ENCODE data around the gene MYOZ2. TPM values are rescaled to one million over a fixed set of nuclear protein-coding genes. Genes with fewer than 3 reads are reported as not detected.

The MYOZ2 gene
- total RNA-seq, 2 experiments from 2014 or later: not detected

- intact Hi-C loops (cut with DNase I, micrococcal nuclease): loop anchor here in 1 of 2 experiments (5.0 kb wide), 1 partner anchor 94 kb away; no protein-coding TSS in a partner anchor
- DNase-seq (no peak), ATAC-seq (no peak)
- Mint-ChIP-seq H3K27me3 (no peaks in the 10 kb centered on the region), H3K27ac (no peak overlapping the region), H3K9me3 (ENCODE audit: low read depth) (no peaks in the 10 kb centered on the region), H3K36me3 (ENCODE audit: low read depth) (no peaks in the 10 kb centered on the region), H3K4me1 (peaks cover 32% of the 10 kb centered on the region), H3K4me3 (no peak overlapping the region)
- ChIA-PET POLR2A (no interaction called here), CTCF (no interaction called here)
These were observed 70.5 kb downstream of the MYOZ2 start for GRCh38 chr4:119206178-119206577.

DNA sequence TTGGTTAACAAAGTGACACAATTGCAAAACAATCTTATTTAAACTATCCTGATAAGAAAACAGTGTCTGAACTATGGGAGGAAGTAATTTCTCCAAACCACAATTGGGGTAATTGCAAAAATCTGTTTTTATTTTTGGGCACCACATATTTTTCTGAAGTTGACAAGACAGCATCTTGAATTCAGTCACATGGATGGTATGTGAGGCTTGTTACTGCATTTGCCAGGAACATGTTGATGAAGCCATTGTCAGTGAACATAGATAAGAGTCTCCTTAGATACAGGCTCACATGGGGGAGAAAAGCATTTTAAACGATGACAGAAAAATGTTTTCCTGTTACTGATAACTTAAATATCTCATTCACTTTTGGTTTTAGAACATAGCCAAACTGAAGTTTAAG, 71.4 kb downstream of the MYOZ2 start:
- intact Hi-C loops (cut with DNase I, micrococcal nuclease): loop anchor here in 1 of 2 experiments (5.0 kb wide), 1 partner anchor 95 kb away; no protein-coding TSS in a partner anchor
- Mint-ChIP-seq H3K27me3 (no peaks in the 10 kb centered on the region), H3K4me3 (no peak overlapping the region), H3K36me3 (ENCODE audit: low read depth) (no peaks in the 10 kb centered on the region), H3K4me1 (peaks cover 38% of the 10 kb centered on the region), H3K27ac (no peak overlapping the region), H3K9me3 (ENCODE audit: low read depth) (no peaks in the 10 kb centered on the region)
- CTCF ChIA-PET: interaction anchor here (1.2 to 1.3 kb wide), 2 partner anchors 31 to 33 kb away, joined by 3 to 4 read pairs; no protein-coding TSS in a partner anchor
- DNase-seq: no peak
- no peak for ATAC-seq
- POLR2A ChIA-PET: no interaction called here

- intact Hi-C loops (cut with DNase I, micrococcal nuclease): loop anchor here (1.0 to 5.0 kb wide), 5 partner anchors 29 to 170 kb away; no protein-coding TSS in a partner anchor
- Mint-ChIP-seq H3K36me3 (ENCODE audit: low read depth) (no peaks in the 10 kb centered on the region), H3K27ac (peak overlapping the region; percentile 92), H3K27me3 (no peaks in the 10 kb centered on the region), H3K4me3 (peak overlapping the region; percentile 1), H3K9me3 (ENCODE audit: low read depth) (no peaks in the 10 kb centered on the region), H3K4me1 (peaks cover 40% of the 10 kb centered on the region)
- peak; percentile 72 for DNase-seq
- peak; percentile 45 for ATAC-seq
- ChIA-PET POLR2A (interaction anchor here (0.6 kb wide), 1 partner anchor 29 kb away, joined by 4 read pairs; no protein-coding TSS in a partner anchor), CTCF (interaction anchor here (1.0 to 1.5 kb wide), 2 partner anchors 19 to 24 kb away, joined by 3 read pairs; no protein-coding TSS in a partner anchor)
These were observed 73.4 kb downstream of the MYOZ2 start for GRCh38 chr4:119209077-119209476.

GRCh38 chr4:119209586-119209985, 74.0 kb downstream of the MYOZ2 start:
- Mint-ChIP-seq H3K9me3 (ENCODE audit: low read depth) (no peaks in the 10 kb centered on the region), H3K27me3 (no peaks in the 10 kb centered on the region), H3K4me3 (peak overlapping the region; percentile 1), H3K27ac (peak overlapping the region; percentile 82), H3K4me1 (peaks cover 40% of the 10 kb centered on the region), H3K36me3 (ENCODE audit: low read depth) (no peaks in the 10 kb centered on the region)
- ATAC-seq (no peak), DNase-seq (no peak)
- ChIA-PET POLR2A (no interaction called here), CTCF (interaction anchor here (1.0 to 1.5 kb wide), 2 partner anchors 18 to 23 kb away, joined by 3 read pairs; no protein-coding TSS in a partner anchor)
- intact Hi-C loops (cut with DNase I, micrococcal nuclease): loop anchor here (1.0 to 5.0 kb wide), 5 partner anchors 29 to 171 kb away; no protein-coding TSS in a partner anchor

DNA sequence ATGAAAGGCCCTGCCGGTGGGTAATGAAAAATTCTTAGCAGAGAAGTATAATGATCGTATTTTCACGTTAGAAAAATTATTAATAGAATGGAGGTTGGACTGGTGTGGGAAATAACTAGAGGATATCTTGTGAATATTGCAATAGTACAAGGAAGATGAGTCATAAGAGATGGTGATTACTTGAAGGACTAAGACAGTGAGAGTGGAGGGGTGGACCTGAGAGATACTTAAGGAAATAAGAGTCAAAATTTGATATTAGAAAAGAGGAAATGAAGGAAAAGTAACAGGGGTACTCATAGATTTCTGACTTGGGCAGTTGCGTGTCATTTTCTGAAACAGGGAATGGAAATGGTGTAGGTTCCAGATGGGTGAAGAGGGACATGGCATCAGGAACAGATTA, 75.1 kb downstream of the MYOZ2 start:
- CTCF ChIA-PET: interaction anchor here (1.3 kb wide), 1 partner anchor 168 kb away, joined by 6 read pairs; no protein-coding TSS in a partner anchor
- no peaks in the 10 kb centered on the region for H3K36me3 Mint-ChIP-seq (ENCODE audit: low read depth)
- ATAC-seq (no peak), DNase-seq (no peak)
- no peaks in the 10 kb centered on the region for H3K9me3 Mint-ChIP-seq (ENCODE audit: low read depth)
- H3K27me3 Mint-ChIP-seq: no peaks in the 10 kb centered on the region
- H3K4me1 Mint-ChIP-seq: peaks cover 44% of the 10 kb centered on the region
- peak overlapping the region; percentile 86 for H3K4me3 Mint-ChIP-seq
- intact Hi-C loops (cut with DNase I, micrococcal nuclease): loop anchor here (5.0 to 10.0 kb wide), 4 partner anchors 57 to 373 kb away; partner anchors contain the start of gene SEC24D (in 1 of the 2)
- H3K27ac Mint-ChIP-seq: peak overlapping the region; percentile 16
- POLR2A ChIA-PET: no interaction called here

DNA sequence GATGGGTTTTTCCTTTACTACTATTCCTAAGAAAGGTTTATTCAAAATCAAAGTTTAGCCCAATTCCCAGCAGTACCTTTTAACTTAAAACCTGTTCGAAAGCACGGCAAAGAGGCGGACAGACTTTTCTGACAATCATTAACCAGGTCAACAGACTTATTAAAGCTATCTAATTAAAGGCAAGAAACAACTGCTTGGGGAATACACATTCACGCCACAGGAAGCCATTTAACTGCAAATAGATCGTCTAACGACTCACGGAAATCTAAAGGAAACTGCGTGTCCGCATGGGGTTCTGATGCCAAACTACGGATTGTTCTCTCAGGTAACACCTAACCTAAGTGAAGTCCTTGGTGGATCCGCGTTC, 76.2 kb downstream of the MYOZ2 start:
- intact Hi-C loops (cut with DNase I, micrococcal nuclease): loop anchor here (1.0 to 10.0 kb wide), 10 partner anchors 26 to 933 kb away; partner anchors contain the start of genes METTL14 (in 1 of the 2) and SEC24D (in 1 of the 2)
- H3K4me1 Mint-ChIP-seq: peaks cover 44% of the 10 kb centered on the region
- POLR2A ChIA-PET: interaction anchor here (0.5 to 2.4 kb wide), 3 partner anchors 26 to 242 kb away, joined by 3 to 15 read pairs (median 4); no protein-coding TSS in a partner anchor

DNA sequence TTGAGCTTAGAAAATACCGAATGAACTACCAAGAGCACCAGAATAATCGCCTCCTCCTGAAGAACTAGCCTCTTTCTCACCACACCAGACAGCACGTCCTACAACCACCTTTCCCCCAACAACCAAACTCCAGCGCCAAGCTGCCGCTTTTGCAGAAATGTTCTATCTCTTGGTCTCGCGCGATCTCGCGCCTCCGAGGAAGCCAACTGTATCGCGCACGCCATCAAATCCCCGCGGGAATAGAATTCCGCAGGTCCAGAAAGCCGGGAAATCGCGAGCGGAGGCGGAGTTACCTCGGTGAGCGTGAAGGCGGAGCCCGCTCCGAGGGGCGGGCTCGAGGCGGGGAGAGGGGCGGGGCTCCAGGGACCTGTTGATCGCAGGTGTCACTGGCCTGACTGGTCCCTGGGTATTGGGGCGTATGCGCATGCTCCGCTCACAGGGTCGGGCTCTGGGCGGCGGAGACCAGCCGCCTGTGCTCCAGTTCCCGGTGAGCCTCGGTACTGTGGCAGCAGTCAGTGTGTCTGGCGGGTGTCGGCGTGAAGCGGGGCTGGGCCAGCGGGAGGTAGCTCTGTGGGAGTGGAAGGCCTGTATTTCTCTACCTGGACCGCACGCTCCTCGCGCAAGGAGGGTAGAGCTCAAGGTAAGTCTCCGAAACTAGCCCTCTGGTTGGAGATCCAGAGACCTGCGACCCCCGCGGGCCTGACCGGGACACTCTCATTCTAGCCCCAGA, 76.8 kb downstream of the MYOZ2 start, which contains the start of gene USP53:
Gene USP53, plus strand, starts transcription at position 480 of the 730 bp plus-strand sequence. CDS start 27,047 bp downstream, outside the sequence.
- Mint-ChIP-seq H3K36me3 (ENCODE audit: low read depth) (peaks cover 3% of the 10 kb centered on the region), H3K27ac (peak within 1 kb of the TSS; percentile 91), H3K9me3 (ENCODE audit: low read depth) (no peaks in the 10 kb centered on the region), H3K4me3 (peak within 1 kb of the TSS; percentile 86), H3K27me3 (no peaks in the 10 kb centered on the region), H3K4me1 (peaks cover 39% of the 10 kb centered on the region)
- intact Hi-C loops (cut with DNase I, micrococcal nuclease): loop anchor here (1.0 to 10.0 kb wide), 10 partner anchors 26 to 934 kb away; partner anchors contain the start of genes METTL14 (in 1 of the 2) and SEC24D (in 1 of the 2)
- ChIA-PET POLR2A (interaction anchor here (0.7 to 2.4 kb wide), 6 partner anchors 14 to 384 kb away, joined by 3 to 15 read pairs (median 4); a partner anchor contains a TSS), CTCF (interaction anchor here (0.6 to 1.8 kb wide), 7 partner anchors 11 to 229 kb away, joined by 3 to 7 read pairs (median 4); no protein-coding TSS in a partner anchor)
- ATAC-seq: peak; percentile 92
- peak; percentile 99 for DNase-seq

More for the DNA sequence above, 76.2 kb downstream of the MYOZ2 start:
- Mint-ChIP-seq H3K27ac (peak overlapping the region; percentile 91), H3K9me3 (ENCODE audit: low read depth) (no peaks in the 10 kb centered on the region), H3K36me3 (ENCODE audit: low read depth) (peaks cover 2% of the 10 kb centered on the region), H3K27me3 (no peaks in the 10 kb centered on the region), H3K4me3 (peak overlapping the region; percentile 86)
- DNase-seq: no peak
- peak; percentile 0 for ATAC-seq
- CTCF ChIA-PET: interaction anchor here (1.3 to 1.7 kb wide), 2 partner anchors 88 to 169 kb away, joined by 6 read pairs; no protein-coding TSS in a partner anchor

DNA sequence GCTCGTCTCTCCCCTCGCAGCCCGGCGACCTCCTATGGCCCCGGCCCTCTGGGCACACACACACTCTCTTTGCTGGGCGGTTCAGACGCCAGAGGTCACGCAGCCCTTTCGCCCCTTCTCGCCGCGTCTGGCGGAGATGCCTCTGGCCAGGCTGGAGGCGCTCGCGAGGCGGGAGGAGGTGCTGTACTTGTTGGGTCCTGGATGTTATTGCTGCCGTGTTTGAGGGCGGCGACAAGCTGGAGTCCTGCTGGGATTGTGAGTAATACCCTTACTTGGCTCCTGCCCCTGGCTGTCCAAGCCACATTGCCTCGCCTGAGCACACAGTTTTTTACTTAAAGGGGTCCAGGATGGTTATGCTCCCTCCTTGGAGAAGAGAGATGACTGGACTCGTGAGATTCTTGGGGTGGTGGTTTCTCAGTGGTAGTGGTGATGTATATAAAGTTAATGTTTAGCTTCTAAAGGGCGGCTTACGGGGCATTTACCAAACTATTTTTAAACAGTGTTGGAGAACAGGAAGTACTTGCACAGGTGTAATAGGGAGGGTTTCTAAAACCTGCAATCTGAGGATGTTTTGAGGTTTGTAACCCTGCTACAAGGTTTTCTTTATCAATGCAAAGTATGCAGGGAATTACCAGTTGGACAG, 77.5 kb downstream of the MYOZ2 start:
- ChIA-PET CTCF (interaction anchor here (0.6 to 1.8 kb wide), 8 partner anchors 10 to 230 kb away, joined by 3 to 7 read pairs (median 4); no protein-coding TSS in a partner anchor), POLR2A (interaction anchor here (0.7 to 2.4 kb wide), 6 partner anchors 14 to 385 kb away, joined by 3 to 15 read pairs (median 4); a partner anchor contains a TSS)
- H3K36me3 Mint-ChIP-seq (ENCODE audit: low read depth): peaks cover 10% of the 10 kb centered on the region
- H3K27me3 Mint-ChIP-seq: no peaks in the 10 kb centered on the region
- DNase-seq (peak; percentile 80), ATAC-seq (peak; percentile 47)
- intact Hi-C loops (cut with DNase I, micrococcal nuclease): loop anchor here (1.0 to 10.0 kb wide), 10 partner anchors 25 to 934 kb away; partner anchors contain the start of genes METTL14 (in 1 of the 2) and SEC24D (in 1 of the 2)
- no peaks in the 10 kb centered on the region for H3K9me3 Mint-ChIP-seq (ENCODE audit: low read depth)
- peaks cover 39% of the 10 kb centered on the region for H3K4me1 Mint-ChIP-seq
- peak overlapping the region; percentile 86 for H3K4me3 Mint-ChIP-seq
- peak overlapping the region; percentile 91 for H3K27ac Mint-ChIP-seq

DNA sequence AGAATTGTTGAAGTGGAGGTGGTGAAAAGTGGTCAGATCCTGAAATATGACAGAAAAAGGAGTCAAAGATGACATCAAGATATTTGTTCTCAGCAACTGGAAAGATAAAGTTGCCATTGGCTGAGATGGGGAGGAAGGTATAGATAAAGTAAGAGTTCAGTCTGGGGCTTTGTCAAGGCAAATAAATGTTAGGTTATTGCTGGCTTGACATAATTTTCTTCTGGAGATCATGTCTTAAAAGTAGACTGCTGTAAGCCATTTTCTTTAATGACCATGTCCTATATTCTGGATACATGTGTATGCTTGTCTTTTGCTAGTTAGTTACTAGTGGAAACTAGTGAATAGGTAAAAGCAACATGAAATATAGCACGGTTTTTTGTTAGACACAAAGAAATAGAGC, 82.5 kb downstream of the MYOZ2 start:
- no peak for DNase-seq
- ChIA-PET POLR2A (no interaction called here), CTCF (no interaction called here)
- Mint-ChIP-seq H3K27ac (no peak overlapping the region), H3K36me3 (ENCODE audit: low read depth) (peaks cover 32% of the 10 kb centered on the region), H3K4me3 (no peak overlapping the region), H3K9me3 (ENCODE audit: low read depth) (peaks cover 3% of the 10 kb centered on the region), H3K4me1 (peaks cover 18% of the 10 kb centered on the region), H3K27me3 (no peaks in the 10 kb centered on the region)
- intact Hi-C loops (cut with DNase I, micrococcal nuclease): loop anchor here in 1 of 2 experiments (10.0 kb wide), 1 partner anchor 157 kb away; no protein-coding TSS in a partner anchor
- ATAC-seq: no peak

DNA sequence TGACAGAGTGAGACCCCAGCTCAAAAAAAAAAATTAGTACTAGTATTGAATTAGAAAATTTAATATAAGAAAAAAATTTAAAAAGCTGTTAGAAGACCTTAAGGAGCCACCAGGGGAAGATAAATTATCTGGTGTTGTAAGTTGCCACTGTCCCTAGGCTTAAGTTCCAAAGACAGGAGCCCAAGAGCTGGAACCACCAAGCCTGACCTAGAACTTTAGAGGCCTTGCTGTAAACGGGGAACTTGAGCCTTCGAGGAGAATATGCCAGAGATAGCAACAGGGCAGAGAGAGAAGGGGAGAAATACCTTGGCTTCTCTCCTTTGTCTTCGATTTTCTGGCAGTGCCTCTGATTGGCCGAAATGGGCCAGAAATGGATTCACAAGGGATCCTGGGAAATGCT, 85.8 kb downstream of the MYOZ2 start:
- H3K27me3 Mint-ChIP-seq: no peaks in the 10 kb centered on the region
- DNase-seq (no peak), ATAC-seq (no peak)
- H3K4me3 Mint-ChIP-seq: no peak overlapping the region
- POLR2A ChIA-PET: no interaction called here
- intact Hi-C loops (cut with DNase I, micrococcal nuclease): no loop called here
- no peak overlapping the region for H3K27ac Mint-ChIP-seq
- CTCF ChIA-PET: interaction anchor here (0.7 to 1.0 kb wide), 2 partner anchors 11 to 96 kb away, joined by 3 read pairs; no protein-coding TSS in a partner anchor
- H3K4me1 Mint-ChIP-seq: peaks cover 12% of the 10 kb centered on the region
- peaks cover 7% of the 10 kb centered on the region for H3K9me3 Mint-ChIP-seq (ENCODE audit: low read depth)
- peaks cover 41% of the 10 kb centered on the region for H3K36me3 Mint-ChIP-seq (ENCODE audit: low read depth)

All from activated CD4-positive, alpha-beta T cell treated with anti-CD3 and anti-CD28 coated beads for 36 hours (primary cell).